Measurements from ENCODE around the gene GSTO1. TPM values are rescaled to one million over a fixed set of nuclear protein-coding genes. Genes with fewer than 3 reads are reported as not detected.

The GSTO1 gene
- total and polyA plus RNA-seq, 2 of the 13 experiments (the other 11 are each of a cell fraction or from before 2014, with no cell fraction given): 228 to 300 TPM

- TF ChIP-seq NFE2 (CRISPR knock-in tag; IDR thresholded peaks at IDR 0.05) (no peak), ATRX (CRISPR knock-in tag; IDR thresholded peaks at IDR 0.05; ENCODE audit: borderline replicate concordance) (no peak), ZSCAN25 (CRISPR knock-in tag; IDR thresholded peaks at IDR 0.05) (peak; percentile 37; the same call in 1 of the 2 replicates), IRX3 (CRISPR knock-in tag; IDR thresholded peaks at IDR 0.05; ENCODE audit: borderline replicate concordance, low read depth) (no peak), HMGA1 (CRISPR knock-in tag; conservative IDR thresholded peaks at IDR 0.05) (no peak), CBFB (CRISPR knock-in tag; IDR thresholded peaks at IDR 0.05) (0 out of 2 replicates have a peak, but pooled peaks have one; percentile 25), PRDM10 (CRISPR knock-in tag; IDR thresholded peaks at IDR 0.05; ENCODE audit: low read depth) (0 out of 2 replicates have a peak, but pooled peaks have one; percentile 33), PBX2 (CRISPR knock-in tag; IDR thresholded peaks at IDR 0.05) (no peak), ZNF414 (CRISPR knock-in tag; IDR thresholded peaks at IDR 0.05) (peak; percentile 45; the same call in 1 of the 2 replicates), U2AF1 (optimal IDR thresholded peaks at IDR 0.05; ENCODE audit: low read depth, low read length) (no peak), ESRRA (CRISPR knock-in tag; IDR thresholded peaks at IDR 0.05; ENCODE audit: low read depth) (0 out of 2 replicates have a peak, but pooled peaks have one; percentile 21), MIXL1 (CRISPR knock-in tag; IDR thresholded peaks at IDR 0.05) (peak; percentile 89), BCL6 (CRISPR knock-in tag; IDR thresholded peaks at IDR 0.05) (peak; percentile 83), MAFF (IDR thresholded peaks at IDR 0.05; ENCODE audit: low read depth, low read length) (peak; percentile 12; the same call in 1 of the 2 replicates), SAP130 (CRISPR knock-in tag; IDR thresholded peaks at IDR 0.05; ENCODE audit: low read depth) (peak; percentile 80), TBL1XR1 (IDR thresholded peaks at IDR 0.05; ENCODE audit: borderline replicate concordance, low read length, partially characterized antibody) (peak; percentile 83), IKZF5 (CRISPR knock-in tag; IDR thresholded peaks at IDR 0.05) (peak; percentile 64; the same call in 1 of the 2 replicates), ELF1 (CRISPR knock-in tag; IDR thresholded peaks at IDR 0.05) (peak; percentile 84), MAX (IDR thresholded peaks at IDR 0.05) (peak; percentile 57; the same call in 1 of the 2 replicates), GATAD2A (CRISPR knock-in tag; IDR thresholded peaks at IDR 0.05) (peak; percentile 98), THAP7 (CRISPR knock-in tag; IDR thresholded peaks at IDR 0.05) (no peak), RBM39 (IDR thresholded peaks at IDR 0.05; ENCODE audit: low read depth, low read length, poor library complexity, severe bottlenecking) (no peak)
Observed at GRCh38 chr10:104288355-104288754, 33.7 kb downstream of the GSTO1 start (continued).

Measured in HepG2 (cell line).